ENCODE measurements around the gene NFATC3. TPM values are rescaled to one million over a fixed set of nuclear protein-coding genes. Genes with fewer than 3 reads are reported as not detected.

Gene NFATC3
- total RNA-seq, 1 donor from 2014 or later, result 74.5 TPM

DNA sequence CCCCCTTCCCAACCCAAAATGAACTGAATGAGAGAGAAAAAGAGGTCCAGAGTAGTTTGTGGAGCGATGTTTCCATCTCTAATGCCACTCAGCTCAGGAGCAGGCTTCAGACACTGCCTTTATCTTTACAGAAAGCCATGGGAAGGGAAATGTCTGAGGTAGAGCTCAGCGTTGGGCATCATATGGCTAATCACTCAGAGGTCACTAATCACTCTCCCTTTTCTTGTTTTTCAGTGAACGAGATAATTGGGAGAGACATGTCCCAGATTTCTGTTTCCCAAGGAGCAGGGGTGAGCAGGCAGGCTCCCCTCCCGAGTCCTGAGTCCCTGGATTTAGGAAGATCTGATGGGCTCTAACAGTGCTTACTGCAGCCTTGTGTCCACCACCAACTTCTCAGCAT is 140.9 kb downstream of the NFATC3 start:
- Histone ChIP-seq H3K27me3 (no peaks in the 10 kb centered on the region), H3K9me3 (no peaks in the 10 kb centered on the region), H3K36me3 (peaks cover 56% of the 10 kb centered on the region), H3K27ac (no peak overlapping the region), H3K4me3 (no peak overlapping the region), H3K4me1 (peaks cover 25% of the 10 kb centered on the region)
- ATAC-seq, result no peak
- DNase-seq, result no peak
- TF ChIP-seq, protein P1, sequence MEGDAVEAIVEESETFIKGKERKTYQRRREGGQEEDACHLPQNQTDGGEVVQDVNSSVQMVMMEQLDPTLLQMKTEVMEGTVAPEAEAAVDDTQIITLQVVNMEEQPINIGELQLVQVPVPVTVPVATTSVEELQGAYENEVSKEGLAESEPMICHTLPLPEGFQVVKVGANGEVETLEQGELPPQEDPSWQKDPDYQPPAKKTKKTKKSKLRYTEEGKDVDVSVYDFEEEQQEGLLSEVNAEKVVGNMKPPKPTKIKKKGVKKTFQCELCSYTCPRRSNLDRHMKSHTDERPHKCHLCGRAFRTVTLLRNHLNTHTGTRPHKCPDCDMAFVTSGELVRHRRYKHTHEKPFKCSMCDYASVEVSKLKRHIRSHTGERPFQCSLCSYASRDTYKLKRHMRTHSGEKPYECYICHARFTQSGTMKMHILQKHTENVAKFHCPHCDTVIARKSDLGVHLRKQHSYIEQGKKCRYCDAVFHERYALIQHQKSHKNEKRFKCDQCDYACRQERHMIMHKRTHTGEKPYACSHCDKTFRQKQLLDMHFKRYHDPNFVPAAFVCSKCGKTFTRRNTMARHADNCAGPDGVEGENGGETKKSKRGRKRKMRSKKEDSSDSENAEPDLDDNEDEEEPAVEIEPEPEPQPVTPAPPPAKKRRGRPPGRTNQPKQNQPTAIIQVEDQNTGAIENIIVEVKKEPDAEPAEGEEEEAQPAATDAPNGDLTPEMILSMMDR (IDR thresholded peaks at IDR 0.05), result no peak
- intact Hi-C loops (cut with DNase I), result no loop called here

DNA sequence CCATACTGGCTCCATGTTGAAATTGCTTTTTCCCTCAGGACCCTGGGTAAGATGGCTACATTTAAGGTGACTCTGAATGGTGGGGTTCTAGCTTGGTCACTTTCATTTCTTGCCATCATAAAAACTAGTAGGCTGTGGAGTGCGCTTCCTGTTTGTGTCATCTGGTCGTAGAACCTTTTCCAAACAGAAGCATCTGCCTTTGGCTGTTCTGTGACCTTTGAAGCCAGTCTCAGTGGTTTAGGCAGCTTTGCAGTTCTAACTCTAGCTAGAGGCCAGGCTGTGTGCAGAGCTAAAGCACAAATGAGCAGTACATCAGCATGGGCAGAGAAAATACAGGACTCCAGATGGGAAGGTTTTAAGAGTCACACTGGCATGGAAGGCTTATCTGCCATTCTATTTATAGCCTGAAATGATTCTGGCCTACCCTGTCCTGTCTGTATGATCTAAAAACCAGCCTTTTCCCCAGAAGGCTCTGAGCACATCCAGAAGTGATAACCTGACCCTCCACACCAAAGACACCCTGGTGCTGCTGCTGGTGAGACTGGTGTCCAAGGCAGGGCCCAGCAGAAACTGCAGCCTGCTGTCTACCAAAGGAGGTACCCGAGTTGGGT is 142.1 kb downstream of the NFATC3 start:
- H3K27me3 ChIP-seq, result no peaks in the 10 kb centered on the region
- H3K27ac ChIP-seq, result peak overlapping the region; percentile 11
- TF ChIP-seq, protein P1 (IDR thresholded peaks at IDR 0.05), result no peak
- H3K4me3 ChIP-seq, result no peak overlapping the region
- peaks cover 25% of the 10 kb centered on the region for H3K4me1 ChIP-seq
- ATAC-seq, result no peak
- no peak for DNase-seq
- H3K36me3 ChIP-seq, result peaks cover 53% of the 10 kb centered on the region
- H3K9me3 ChIP-seq, result no peaks in the 10 kb centered on the region
- intact Hi-C loops (cut with DNase I), result no loop called here

DNA sequence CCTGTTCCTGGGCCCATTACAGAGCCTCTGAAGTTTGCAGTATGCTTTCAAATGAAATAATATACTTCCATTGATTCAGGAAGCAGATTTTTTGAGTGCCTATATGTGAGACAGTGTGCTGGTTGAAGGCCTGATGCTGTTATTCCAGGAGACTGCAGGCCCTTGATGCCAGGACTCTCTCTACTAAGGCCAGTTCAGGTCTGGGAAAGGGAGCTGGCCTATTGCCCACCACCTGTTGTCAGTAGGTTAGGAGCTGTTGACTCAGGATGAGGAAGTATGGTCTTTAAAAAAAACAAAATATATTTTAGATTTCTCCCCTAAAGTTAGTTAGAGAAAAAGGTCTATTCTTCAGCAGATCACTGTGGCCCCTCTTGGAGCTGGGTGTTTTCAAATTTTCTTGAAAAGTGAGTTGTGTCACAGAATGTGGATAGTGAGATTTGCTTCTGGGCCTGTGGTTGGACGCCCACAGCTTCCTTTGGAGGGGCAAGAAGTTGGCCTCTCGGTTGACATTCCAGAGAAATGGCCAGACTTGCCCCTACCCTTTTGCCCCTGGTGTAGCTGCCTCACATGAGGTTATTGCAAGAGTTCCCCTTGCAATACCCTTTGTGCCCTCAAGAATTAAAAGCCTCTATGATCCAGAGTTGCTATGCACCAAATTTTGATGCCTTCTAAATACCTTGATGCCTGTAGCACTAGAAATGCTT is 142.8 kb downstream of the NFATC3 start:
- peaks cover 53% of the 10 kb centered on the region for H3K36me3 ChIP-seq
- TF ChIP-seq, protein P1 (IDR thresholded peaks at IDR 0.05), result no peak
- H3K4me1 ChIP-seq, result peaks cover 25% of the 10 kb centered on the region
- ATAC-seq, result no peak
- no peaks in the 10 kb centered on the region for H3K27me3 ChIP-seq
- no peak overlapping the region for H3K4me3 ChIP-seq
- H3K9me3 ChIP-seq, result no peaks in the 10 kb centered on the region
- peak overlapping the region; percentile 11 for H3K27ac ChIP-seq
- intact Hi-C loops (cut with DNase I), result no loop called here
- no peak for DNase-seq

- TF ChIP-seq, protein P1 (IDR thresholded peaks at IDR 0.05), result no peak
- DNase-seq (no peak), ATAC-seq (no peak)
- intact Hi-C loops (cut with DNase I), result no loop called here
- H3K4me1 ChIP-seq, result peaks cover 25% of the 10 kb centered on the region
- no peak overlapping the region for H3K4me3 ChIP-seq
- H3K9me3 ChIP-seq, result no peaks in the 10 kb centered on the region
- peak overlapping the region; percentile 2 for H3K27ac ChIP-seq
- no peaks in the 10 kb centered on the region for H3K27me3 ChIP-seq
- H3K36me3 ChIP-seq, result peaks cover 53% of the 10 kb centered on the region
These were observed 143.5 kb downstream of the NFATC3 start for GRCh38 chr16:68228652-68229051.

GRCh38 chr16:68229431-68230175 is 144.4 kb downstream of the NFATC3 start:
- DNase-seq (no peak), ATAC-seq (peak; percentile 29)
- H3K4me1 ChIP-seq, result peaks cover 25% of the 10 kb centered on the region
- H3K4me3 ChIP-seq, result no peak overlapping the region
- TF ChIP-seq, protein P1 (IDR thresholded peaks at IDR 0.05), result peak; percentile 83
- H3K36me3 ChIP-seq, result peaks cover 53% of the 10 kb centered on the region
- H3K27me3 ChIP-seq, result no peaks in the 10 kb centered on the region
- intact Hi-C loops (cut with DNase I), result loop anchor here (10.0 kb wide), 1 partner anchor 145 kb away; the partner anchor contains the start of gene NFATC3
- no peaks in the 10 kb centered on the region for H3K9me3 ChIP-seq
- H3K27ac ChIP-seq, result no peak overlapping the region
